NCI-H1092 (cell line): ENCODE results near the gene GARRE1.
"Not testable (repeated sequence)": the region's sequence is repeated elsewhere in the genome, so short reads cannot be mapped to it uniquely, and the experiment has no call there.

ENCODE experiments used
- DNase-seq: peaks from one replicate; lab custom pipeline; 2025; lab: John Stamatoyannopoulos, UW

Gene GARRE1

DNA sequence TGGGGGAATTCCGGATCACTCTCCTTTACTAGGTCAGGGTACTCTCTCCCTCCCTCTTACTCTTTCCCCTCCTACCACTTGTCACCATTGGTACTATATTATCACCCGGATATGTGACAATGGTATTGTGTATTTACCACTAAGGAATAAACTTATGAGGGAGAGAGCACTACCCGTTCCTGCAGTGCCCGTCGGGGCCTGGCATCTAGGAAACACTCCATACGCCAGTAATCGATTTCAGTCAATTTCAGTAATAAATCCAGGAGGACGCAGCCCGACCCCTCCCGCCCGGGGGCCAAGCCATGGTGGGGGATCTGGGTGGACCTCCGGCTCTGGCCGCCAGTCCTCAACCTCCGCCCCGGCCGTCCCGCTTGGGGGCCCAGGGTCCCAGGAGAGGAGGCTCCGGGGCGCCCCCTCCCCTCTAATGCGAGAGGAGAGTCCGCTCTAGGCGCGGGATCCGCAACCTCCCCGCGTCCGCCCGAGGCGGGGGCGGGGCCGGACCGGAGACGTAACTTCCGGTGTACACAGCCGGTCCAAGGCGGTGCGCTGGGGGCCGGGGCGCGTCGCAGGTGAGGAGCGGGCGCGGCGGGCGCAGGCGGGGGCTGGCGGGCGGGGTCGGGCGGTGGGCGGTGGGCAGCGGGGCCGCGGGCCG lies at the start of gene GARRE1:
Gene GARRE1 (plus strand): TSS at position 509 of the 652 bp plus-strand sequence. CDS start 45,920 bp downstream, outside the sequence.
- peak; percentile 53 for DNase-seq

GRCh38 chr19:34205324-34205723 lies 49.0 kb upstream of the GARRE1 start:
- DNase-seq: not testable (repeated sequence)

- DNase-seq: no peak
These were observed 46.0 kb upstream of the GARRE1 start for GRCh38 chr19:34208291-34208884.

DNA sequence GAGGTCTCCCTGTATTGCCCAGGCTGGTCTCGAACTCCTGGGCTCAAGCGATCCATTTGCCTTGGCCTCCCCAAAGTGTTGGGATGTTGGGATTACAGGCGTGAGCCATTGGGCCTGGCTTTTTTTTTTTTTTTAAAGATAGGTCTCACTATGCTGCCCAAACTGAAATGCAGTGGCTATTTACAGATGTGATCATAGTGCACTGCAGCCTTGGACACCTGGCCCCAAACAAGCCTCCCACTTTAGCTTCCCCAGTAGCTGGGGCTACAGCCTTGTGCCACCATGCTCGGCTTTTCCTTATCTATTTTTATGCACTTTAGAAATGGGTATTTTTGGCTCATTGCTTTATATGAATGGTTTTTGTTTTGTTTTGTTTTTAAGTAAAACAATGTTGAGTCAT lies 44.6 kb upstream of the GARRE1 start:
- no peak for DNase-seq

- no peak for DNase-seq
These were observed 41.1 kb upstream of the GARRE1 start for GRCh38 chr19:34213283-34213682.

- DNase-seq: no peak
These were observed 40.3 kb upstream of the GARRE1 start for GRCh38 chr19:34214040-34214439.

- DNase-seq: no peak
These were observed 39.2 kb upstream of the GARRE1 start for GRCh38 chr19:34215006-34215665.

GRCh38 chr19:34215666-34216038 lies 38.7 kb upstream of the GARRE1 start:
- DNase-seq: no peak

GRCh38 chr19:34216745-34217219 lies 37.6 kb upstream of the GARRE1 start:
- not testable (repeated sequence) for DNase-seq

- DNase-seq: peak; percentile 77
These were observed 36.2 kb upstream of the GARRE1 start for GRCh38 chr19:34217952-34218817.

- DNase-seq: no peak
These were observed 35.6 kb upstream of the GARRE1 start for GRCh38 chr19:34218818-34219164.

DNA sequence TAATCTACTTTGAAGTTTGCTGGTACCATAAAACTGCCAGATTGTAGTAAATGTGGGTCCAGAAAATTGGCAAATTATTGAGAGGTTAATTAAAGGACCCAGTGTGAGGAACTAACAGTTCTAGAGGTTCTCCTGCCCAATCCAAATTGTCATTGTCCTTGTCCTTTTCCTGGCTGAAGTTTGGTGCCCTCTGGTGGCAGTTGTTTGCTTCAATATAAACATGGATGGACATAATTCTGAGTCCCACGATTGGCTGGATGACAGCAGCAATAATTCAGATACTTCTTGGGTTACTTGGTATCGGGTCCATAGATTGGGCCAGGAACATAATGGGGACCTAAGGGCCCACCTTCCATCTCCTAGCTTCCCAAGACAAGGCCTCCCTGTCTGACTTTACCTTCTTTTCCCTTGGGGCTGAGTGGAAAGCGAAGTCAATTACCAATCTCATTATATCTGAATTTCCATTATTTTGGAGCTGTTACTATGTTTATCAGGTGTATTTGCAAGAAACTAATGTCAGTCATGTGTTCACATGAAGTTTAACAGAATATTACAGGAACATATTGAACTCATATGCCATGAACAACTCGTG lies 33.8 kb upstream of the GARRE1 start:
- DNase-seq: peak; percentile 5

- no peak for DNase-seq
These were observed 32.0 kb upstream of the GARRE1 start for GRCh38 chr19:34222386-34222785.

DNA sequence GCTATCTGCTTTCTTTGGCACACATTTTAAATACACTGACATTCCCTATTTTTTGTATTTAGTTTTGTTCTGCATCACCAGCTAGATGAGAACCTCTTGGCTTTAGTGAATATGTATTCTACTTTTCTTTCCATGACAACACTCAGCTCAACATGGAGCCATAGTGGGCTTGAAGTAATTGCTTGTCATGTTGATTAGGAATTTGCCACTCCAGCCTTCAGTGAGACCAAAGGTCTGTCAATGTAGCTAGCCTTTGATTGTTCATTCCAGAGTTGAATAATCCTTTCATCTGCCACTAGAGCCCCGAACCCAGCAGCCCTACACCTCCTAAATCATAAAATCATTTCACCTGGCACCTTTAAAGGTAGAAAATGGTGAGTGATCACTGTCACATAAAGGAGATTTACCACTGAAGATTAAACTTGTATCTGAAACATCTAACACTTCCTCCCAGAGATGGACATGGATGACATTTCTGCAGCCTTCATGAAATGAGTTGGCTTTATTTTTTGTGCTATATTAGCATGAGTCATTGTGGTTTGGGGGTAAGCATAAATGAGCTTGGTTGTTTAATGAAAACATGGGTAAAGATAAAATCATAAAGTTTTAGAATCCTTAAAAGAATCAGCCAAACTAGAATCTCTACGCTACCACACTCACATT lies 29.2 kb upstream of the GARRE1 start:
- DNase-seq: no peak

DNA sequence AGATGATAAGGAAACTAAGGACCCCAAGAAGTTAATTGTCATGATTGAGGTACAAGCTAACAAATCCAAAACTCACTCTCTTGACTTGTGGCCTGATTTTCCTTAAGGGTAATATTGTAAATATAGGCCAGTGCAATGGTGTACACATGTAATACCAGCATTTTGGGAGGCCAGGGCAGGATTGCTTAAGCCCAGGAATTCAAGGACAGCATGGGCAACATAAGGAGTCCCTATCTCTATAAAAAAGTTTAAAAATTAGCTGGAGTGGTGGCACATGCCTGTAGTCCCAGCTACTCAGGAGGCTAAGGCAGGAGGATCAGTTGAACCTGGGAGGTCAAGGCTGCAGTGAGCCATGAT lies 28.7 kb upstream of the GARRE1 start:
- DNase-seq: no peak

- no peak for DNase-seq
These were observed 28.3 kb upstream of the GARRE1 start for GRCh38 chr19:34226036-34226435.

DNA sequence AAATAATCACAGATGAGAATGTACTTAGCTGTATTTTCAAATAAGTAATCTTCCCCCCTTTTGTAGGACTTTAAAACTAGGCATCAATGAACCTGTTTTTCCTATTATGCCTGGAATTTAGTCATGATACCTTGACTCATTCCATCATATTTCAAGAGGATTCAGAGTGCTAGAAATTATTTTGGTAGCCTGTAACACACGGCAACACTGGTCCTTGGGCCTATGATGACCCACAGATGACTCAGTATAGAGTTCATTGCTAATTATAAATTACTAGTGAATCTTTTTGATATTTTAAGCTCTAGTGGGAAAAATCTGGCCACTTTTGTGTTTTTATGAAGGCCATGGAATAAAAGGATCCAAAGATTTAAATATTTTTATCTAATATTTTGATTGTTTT lies 26.0 kb upstream of the GARRE1 start:
- DNase-seq: no peak

GRCh38 chr19:34228762-34229161 lies 25.6 kb upstream of the GARRE1 start:
- no peak for DNase-seq

GRCh38 chr19:34229721-34230120 lies 24.6 kb upstream of the GARRE1 start:
- DNase-seq: no peak

DNA sequence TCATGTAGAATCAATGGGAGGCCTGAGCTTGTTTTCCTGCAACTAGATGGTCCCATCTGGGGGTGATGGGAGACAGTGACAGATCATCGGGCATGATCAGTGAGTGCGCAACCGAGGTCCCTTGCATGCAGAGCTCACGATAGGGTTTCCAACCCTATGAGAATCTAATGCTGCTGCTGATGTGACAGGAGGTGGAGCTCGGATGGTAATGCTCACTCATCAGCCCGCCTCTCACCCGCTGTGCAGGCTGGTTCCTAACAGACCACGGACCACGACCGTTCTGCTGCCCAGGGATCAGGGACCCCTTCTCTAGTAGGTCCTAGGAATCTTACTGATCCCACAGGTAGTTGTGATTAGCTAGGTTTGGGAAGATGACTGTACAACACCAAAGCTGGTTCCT lies 23.5 kb upstream of the GARRE1 start:
- DNase-seq: no peak

- no peak for DNase-seq
These were observed 22.9 kb upstream of the GARRE1 start for GRCh38 chr19:34231439-34231838.
